Measurements from ENCODE around the gene MAP6D1.

The MAP6D1 gene

DNA sequence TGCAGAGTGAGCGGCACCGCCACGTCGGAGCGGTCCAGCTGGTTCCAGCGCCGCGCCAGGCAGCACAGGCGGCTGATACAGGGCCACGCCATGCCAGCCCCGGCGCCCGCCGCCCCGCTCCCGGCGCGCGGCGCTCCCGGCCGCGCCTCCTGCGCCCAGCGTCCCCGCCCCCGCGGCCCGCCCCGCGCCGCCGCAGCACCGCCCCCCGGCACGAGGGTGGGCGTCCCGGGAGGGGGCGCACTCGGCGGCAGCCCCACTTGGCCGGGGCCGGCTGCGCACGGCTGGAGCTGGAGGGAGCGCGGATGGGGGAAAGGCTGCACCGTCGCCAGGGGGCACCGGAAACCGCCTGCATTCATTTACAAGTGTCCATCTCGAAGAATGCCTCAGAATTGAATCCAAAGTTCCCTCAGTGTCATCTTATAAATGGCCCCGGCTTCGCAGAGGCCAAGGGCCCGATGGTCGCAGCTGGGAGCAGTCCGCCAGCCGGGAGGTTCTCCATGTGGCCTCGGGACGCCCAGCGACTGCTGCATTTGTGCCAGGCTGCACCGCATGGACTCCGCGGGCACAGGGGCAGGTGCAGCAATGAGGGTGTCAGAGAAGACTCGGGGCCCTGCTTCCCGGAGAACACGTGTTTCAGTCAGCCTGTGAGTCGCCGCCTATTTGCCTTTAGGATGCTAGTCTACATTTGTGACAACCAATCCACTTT lies at the start of gene MAP6D1:
Gene MAP6D1, minus strand, starts transcription at position 122 of the 706 bp plus-strand sequence. Its CDS starts 30 bp downstream, at position 92.
- peak; percentile 6 to 15 for DNase-seq (ENCODE audit: low read depth in 2 of 2)

DNA sequence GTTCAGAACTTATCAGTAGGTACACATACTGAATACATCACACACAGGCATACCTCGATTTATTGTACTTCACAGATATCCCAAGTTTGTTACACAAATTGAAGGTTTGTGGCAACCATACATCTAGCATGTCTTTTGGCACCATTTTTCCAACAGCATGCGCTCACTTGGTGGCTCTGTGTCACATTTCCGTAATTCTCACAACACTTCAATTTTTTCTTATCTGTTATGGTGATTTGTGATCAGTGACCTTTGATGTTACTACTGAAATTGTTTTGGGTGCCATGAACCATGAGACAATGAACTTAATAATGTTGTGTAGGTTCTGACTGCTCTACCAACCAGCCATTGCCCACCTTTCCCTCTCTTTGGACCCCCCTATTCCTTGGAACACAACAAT lies 48.5 kb upstream of the MAP6D1 start:
- no peak for DNase-seq (ENCODE audit: low read depth in 2 of 2)

DNA sequence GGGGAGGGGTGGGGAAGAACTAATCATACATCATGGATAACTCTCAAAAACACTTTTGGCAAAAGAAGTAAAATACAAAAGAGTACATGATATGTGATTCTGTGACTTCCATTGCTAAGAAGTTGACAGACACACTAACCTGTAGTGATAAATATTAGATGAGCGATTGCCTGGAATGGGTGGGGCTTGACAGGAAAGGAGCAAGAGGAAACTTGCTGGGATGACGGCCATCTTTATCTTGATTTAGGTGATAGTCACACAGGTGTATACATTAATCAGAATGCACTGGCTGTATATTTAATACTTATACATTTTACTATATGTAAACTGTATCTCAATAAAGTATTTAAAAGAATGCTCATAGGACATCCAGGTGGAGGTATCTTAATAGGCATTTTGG lies 46.2 kb upstream of the MAP6D1 start:
- DNase-seq (ENCODE audit: low read depth in 2 of 2): no peak

DNA sequence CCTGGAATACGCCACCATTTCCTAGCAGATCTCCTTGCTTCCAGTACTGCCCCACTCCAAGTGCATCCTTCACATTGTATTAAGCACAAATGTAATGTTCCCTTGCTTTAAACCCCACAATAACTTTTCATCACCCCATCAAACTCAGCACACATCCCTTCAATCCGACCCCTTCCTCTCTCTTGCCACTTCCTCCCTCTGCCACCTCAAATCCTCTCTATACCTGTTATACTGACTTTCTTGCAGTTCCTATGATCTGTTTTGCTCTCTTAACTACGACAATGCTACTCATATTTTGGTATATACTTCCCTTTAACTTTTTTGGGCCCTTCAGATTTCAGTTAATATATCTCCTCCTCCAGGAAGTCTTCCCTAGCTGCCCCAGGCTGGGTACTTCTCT lies 45.2 kb upstream of the MAP6D1 start:
- DNase-seq (ENCODE audit: low read depth in 2 of 2): no peak

DNA sequence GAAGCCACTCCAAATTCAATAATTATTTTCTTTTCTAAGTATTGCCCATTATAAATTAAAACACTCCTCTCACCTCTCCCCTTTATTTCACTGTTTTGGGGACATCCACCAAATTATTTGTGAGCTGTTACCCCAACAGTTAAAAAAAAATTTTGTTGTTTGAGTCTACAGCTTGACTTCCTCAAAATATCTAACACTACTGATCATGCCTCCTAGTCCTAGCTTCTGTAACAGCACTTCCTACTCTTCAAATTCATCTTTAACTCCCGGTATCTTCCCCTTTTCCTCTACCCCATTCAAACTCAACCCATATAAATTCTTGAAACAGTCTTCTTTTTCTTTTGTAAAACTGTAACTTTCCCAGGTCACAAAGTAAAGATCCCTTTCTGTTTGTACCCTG lies 43.4 kb upstream of the MAP6D1 start:
- DNase-seq (ENCODE audit: low read depth in 2 of 2): no peak

DNA sequence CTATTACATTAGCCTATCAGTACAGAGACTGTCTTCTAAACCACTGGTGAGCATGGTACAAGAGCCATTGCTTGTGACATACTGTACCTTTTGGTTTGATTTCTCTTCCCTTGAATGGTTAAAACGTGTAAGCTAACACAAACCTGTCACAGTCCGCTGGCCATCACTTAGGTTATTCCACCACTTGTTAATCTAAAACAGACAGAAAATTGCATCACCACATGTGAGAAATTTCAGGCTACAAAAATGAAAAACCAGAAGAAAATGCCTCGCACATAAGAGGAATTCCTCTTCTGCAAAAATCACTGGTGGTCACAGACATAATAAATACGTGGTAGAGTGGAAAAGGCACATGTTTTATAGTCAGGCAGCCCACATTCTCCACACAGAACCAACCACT lies 37.2 kb upstream of the MAP6D1 start:
- DNase-seq (ENCODE audit: low read depth in 2 of 2): no peak

DNA sequence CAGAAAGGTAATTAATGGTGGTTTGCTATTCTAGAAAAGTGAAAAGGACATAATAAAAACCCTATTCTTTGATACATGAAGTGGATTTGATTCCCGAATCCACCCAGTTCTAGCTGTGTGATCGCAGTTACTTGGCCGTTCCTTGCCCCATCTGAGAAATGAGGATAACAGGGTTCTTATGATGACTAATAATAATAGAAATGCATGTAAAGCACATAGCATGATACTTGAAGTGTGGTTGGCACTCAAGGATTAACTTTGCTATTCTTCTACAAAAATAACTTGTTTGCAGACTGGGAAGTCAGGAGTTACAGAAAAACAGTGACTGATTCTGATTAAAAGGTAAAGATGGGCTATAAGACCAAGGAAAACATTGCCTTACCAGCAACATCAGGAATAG lies 32.5 kb upstream of the MAP6D1 start:
- DNase-seq (ENCODE audit: low read depth in 2 of 2): no peak

DNA sequence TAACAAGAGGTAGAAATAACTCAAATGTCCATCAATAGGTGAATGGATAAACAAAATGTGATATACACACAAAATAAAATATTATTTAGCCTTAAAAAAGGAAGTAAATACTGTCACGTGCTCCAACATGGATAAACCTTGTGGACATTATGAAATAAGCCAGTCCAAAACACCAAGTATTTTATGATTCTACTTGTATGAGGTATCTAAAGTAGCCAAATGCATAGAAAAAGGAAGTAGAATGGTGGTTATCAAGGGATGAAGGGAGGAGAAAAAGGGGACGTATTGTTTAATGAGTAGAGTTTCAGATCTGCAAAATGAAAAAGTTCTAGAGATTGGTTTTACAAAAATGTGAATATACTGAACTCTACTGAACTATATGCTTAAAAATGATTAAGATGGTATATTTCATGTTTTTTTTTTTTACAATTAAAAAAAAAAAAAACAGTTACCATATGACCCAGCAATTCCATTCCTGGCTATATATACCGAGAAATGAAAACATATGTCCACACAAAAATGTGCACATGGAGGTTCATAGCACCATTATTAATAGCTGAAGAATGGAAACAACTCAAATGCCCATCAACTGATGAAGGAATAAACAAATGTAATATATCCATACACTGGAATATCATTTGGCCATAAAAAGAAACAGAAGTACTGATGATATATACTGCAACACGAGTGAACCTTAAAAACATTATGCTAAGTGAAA lies 29.1 kb upstream of the MAP6D1 start:
- DNase-seq (ENCODE audit: low read depth in 2 of 2): no peak

DNA sequence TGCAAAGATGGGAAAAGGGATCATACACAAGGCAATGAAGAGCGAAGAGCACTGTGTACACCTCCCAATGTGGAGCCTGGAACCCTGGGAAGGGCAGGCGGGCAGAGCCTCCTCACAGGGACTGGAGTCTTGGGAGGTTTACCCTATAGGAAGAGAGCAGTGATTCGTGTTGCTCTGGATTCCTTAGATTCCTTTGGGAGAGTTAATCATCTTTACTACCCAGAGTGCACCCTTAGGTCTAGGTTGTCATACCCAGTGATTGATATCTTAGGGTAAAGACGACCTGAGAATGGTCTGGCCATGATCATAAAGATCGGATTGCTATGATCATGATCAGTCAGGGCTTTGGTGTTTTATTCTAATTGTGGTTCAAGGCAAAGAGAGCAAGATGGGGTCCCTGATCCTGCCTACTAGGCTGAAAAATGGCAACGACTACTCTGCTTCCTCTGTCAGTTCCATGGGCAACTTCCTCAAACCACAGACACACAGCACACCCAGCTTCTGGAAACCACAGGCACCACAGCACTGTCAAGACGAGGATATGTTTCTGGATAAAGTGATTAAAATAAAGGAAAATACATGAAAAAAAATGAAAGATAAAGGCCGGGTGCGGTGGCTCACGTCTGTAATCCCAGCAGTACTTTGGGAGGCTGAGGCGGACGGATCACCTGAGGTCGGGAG lies 20.4 kb upstream of the MAP6D1 start:
- no peak for DNase-seq (ENCODE audit: low read depth in 2 of 2)

DNA sequence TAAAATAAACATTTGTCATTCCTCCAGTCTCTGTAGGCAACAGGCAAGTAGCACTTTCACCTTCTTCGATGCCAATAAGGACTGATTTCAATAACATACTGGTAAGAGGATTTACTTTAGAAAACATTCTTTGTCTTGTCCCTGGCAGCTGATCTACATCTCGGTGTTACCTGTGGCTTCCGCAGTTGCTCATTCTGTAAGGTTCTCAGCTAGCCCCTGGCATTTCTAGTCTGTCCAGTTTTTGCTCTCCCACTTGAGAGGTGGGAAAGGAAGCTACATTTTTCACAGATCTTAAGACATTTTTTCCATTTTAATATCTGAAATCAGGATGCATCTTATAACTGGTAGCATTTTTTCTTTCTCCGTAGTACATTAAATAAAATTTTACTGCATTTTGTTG lies 19.7 kb upstream of the MAP6D1 start:
- DNase-seq (ENCODE audit: low read depth in 2 of 2): no peak

DNA sequence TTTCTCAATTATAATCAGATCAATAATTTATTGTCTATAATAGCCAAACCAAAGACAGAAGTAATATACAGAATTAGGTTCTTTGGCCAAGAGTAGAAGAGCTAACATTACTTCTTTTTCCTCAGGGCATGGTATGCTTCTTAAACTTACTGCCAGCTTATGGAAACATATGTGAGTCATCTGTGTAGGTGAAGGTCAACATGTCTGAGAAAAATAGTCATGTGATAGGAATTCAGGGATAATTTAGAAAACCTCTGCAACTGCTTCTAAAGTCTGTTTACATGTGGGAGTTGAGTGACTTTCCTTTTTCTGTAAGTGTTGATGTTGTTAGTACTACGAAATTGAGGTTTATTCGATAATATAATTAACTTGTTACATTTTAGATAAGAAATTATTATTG lies 19.2 kb upstream of the MAP6D1 start:
- no peak for DNase-seq (ENCODE audit: low read depth in 2 of 2)

DNA sequence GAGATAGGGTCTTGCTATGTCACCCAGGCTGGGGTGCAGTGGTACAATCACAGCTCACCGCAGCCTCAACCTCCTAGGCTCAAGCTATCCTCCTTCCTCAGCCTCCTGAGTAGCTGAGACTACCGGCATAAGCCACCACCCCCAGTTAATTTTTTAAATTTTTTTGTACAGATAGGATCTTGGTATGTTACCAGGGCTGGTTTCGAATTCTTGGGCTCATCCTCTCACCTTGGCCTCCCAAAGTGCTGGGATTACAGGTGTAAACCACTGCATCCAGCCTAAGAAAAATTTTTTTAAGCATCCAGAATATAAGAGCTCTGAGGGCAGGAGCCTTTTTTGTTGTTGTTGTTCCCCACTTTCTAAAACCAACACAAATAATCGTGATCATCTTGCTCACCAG lies 14.4 kb upstream of the MAP6D1 start:
- DNase-seq (ENCODE audit: low read depth in 2 of 2): no peak

DNA sequence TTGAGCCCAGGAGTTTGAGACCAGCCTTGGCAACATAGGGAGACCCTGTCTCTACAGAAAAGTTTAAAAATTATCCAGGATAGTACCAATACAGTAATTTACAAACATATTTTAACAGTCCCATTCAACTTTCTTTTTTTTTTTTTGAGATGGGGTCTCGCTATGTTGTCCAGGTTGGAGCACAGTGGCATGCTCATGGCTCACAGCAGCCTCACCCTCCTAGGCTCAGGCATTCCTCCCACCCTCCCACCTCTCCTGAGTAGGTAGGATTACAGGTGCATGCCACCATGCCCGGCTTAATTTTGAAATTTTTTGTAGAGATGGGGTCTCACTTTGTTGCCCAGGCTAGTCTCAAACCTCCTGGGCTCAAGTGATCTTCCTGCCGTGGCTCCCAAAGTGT lies 12.5 kb upstream of the MAP6D1 start:
- DNase-seq (ENCODE audit: low read depth in 2 of 2): no peak

DNA sequence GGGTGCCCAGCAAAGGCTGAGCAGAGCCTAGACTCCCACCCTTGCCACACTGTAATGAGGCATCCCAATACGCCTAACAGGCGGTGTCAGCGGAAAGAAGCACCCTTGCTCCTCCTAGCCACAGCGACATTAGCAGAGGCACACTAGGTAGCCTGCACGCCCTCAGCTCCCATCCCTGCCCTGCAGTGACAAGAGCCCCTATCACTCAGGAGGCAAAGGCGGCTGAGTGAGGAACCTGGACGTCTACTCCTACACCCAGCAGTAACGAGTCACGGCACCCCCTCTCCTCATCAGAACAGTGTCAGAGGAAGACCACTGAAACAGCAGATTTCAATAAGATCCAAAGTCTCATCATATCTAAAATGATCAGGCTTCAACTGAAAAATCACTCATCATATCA lies 12.0 kb upstream of the MAP6D1 start:
- no peak for DNase-seq (ENCODE audit: low read depth in 2 of 2)

DNA sequence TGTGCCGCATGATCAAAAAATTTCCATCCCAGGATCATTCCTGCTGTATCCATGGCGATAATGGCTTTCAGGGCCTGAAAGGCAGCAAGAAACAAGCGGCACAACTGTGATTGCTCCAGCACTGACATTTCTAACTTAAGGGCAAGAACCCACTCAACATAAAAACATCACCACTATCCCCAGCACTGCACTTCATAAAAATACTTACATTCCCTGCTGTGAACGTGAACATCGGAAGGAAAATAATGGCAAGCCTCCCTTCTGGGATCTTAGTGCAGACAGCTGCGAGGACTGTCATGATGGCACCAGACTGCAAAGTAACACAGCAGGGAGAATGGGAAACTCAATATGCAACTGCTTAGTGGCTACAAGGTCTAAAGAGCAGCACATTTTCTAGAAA lies 8.1 kb upstream of the MAP6D1 start:
- no peak for DNase-seq (ENCODE audit: low read depth in 2 of 2)

DNA sequence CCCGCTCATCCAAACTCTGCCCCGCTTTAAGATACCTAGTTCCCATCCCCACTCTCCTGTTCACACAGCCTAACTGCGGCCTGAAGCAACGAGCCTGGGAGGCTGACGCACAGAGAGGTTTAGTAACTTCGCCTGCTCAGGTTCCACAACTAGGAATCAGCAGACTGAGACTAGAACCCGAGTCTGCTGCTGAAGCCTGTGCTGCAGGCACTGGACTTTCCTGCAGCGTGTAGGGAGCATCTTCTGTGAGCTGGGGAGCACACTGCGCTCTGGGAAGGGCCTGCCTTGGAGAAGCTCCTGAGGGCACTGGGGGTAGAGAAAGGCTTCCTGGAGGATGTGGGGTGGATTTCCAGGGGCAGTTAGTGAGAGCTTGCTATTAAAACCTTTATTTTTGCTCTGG lies 4.8 kb upstream of the MAP6D1 start:
- DNase-seq (ENCODE audit: low read depth in 2 of 2): no peak

DNA sequence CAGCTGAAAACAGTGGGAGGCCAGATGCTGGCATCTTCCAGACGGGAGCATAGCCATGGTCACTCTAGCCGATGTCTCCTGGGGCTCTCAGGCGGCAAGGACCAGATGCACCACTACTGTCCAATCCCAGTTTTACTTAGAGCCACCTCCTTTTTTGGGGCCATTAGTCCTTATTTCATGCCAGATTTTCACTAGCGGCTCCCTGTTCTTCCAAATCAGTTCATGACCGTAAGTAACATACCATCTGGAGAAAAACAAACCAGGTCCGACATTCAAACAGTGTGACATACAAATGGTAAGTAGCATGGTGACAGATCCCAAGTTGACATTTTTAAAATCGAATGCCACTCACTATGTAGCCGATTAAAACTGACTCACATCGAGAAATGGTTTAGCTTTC lies 4.1 kb upstream of the MAP6D1 start:
- no peak for DNase-seq (ENCODE audit: low read depth in 2 of 2)

DNA sequence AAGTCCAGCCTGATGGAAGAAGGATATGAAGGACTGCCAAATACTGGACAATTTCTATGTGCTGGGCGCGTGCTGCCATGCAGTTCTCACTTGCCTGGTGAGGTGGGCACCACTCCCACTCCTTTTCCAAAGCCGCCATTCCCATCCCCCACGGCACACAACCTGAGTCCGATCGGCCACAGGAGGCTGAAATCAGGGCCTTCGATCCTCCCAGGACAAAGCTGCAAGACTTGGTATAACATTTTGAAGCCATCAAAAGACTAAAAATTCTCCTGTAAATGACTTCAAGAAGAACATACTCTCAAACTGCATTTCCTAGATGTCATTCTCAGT lies 3.1 kb upstream of the MAP6D1 start:
- no peak for DNase-seq (ENCODE audit: low read depth in 2 of 2)

DNA sequence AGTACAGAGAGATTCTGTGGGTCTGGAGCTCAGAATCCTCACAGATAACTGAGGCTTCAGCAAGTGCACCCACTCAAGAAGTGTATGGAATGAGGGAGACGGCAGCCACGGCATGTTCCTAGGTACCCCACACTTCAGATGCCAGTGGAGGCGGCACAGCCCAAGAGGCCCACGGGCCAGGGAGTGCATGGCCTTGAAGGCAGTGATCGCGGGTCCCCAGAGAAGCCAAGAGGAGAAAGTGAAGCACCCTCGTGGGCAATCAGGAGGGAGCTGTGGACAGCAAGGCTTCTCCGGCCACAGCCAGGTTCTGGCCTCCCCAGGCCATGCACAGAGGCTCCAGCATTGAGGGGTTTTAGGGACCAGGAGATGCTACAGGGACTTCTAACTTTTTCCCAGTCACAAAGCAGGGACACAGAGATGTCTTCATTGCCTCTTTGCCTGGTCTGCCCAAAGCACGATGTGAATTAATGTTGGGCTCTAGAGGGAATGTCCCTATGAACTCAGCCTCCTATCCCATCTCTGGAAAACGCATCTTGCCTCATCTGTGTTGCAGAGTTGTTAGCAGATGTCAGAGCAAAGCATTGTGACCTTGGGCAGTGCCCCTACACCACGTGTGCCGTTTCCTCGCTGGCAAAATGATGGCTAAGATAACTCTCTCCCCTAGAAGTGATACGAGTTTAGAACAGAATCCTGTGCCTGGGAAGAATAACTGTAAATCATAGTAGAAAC lies 2.6 kb upstream of the MAP6D1 start:
- DNase-seq (ENCODE audit: low read depth in 2 of 2): no peak

DNA sequence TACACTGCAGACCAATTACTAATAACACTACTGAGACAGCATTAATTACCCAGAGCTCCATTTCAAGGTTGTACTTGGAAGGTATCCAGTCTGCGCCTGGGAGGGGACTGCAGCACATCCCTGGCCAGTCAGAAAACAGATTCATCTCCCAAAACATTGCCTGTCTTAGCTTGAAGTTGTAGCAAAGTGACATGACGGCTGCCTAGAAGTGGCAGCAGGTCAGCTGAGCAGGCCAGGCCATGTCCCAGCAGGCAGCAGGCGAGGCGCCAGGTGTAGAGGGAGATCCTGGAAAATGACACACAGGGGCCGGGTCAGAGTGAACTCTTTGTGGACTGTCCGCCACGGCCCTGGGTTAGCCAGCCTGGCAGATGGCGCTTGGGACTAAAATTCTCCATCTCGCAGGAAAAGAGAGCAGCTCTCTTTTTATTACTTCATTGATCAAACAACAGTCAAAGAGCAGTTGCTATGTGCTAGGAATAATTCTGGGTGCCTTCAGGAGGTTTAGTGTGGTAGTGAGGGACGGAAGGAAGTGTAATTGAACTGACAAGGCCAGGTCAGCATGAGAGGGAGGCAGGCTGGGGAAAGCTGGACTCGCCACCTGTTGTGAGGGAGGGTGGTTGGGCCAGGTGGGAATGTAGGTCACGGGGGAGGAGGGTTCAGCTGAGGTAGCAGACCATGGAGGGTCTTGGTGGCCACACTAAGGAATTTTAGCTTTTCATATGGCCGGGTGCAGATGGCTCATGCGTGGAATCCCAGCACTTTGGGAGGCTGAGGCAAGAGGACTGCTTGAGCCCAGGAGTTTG lies 1.3 kb upstream of the MAP6D1 start:
- no peak for DNase-seq (ENCODE audit: low read depth in 2 of 2)

DNA sequence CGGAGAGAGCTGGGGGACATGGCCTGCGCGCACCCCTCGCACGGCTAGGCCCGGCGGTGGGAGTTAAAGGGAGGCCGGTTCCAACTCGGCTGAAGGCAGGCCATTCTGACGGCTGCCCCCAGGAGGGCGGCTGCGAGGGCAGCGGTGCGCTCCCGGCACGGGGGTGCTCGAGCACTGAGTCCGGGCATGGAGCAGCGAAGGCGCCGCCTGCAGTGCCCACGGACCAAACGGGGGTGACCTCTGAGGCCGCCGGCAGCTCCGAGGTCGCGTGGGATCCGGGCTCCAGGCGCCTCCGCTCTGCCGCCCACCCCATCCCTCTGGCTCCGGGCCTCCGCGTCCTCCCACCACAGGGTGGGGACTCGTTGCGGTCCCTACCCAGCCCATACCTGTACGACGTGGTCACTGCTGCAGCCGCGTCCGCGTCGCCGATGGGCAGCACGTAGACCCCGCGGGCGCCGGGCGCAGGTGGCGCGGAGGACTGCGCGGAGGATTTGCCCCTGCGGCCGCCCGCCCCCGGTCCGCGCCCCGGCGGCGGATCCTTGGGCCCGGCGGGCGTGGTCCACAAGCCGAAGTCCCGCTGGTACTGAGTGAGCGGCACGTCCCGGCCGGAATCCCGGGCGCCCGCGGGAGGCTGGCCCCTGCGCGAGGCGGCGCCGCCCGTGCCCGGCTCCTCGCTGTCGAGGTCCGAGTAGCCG lies 469 bp downstream of the MAP6D1 start:
- peak in 1 of 2 donors; percentile 8 for DNase-seq (ENCODE audit: low read depth in 2 of 2)
